ENCODE results near the gene SYT14.

DNA sequence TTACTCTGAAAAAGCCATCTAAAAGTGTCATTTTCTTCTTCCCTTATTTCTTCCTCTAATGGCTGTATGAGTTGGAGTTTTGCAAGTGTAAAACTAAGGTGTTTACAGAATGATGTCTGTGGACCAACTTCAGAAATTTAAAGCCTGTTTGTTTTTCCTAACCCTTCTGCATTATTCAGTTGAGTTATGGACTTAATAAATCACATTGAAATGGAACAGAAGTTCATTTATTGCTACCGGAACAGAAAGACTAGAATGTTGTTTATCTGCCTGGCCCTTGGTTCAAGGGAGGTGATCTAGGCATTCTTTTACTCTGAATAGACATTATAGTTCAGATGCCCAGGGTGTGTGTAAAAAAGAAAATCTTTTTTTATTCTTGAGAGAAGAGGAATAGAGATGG is 24.8 kb downstream of the SYT14 start:
- TF ChIP-seq, protein P1, sequence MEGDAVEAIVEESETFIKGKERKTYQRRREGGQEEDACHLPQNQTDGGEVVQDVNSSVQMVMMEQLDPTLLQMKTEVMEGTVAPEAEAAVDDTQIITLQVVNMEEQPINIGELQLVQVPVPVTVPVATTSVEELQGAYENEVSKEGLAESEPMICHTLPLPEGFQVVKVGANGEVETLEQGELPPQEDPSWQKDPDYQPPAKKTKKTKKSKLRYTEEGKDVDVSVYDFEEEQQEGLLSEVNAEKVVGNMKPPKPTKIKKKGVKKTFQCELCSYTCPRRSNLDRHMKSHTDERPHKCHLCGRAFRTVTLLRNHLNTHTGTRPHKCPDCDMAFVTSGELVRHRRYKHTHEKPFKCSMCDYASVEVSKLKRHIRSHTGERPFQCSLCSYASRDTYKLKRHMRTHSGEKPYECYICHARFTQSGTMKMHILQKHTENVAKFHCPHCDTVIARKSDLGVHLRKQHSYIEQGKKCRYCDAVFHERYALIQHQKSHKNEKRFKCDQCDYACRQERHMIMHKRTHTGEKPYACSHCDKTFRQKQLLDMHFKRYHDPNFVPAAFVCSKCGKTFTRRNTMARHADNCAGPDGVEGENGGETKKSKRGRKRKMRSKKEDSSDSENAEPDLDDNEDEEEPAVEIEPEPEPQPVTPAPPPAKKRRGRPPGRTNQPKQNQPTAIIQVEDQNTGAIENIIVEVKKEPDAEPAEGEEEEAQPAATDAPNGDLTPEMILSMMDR (IDR thresholded peaks at IDR 0.05; ENCODE audit: low read length), result no peak
- TF ChIP-seq EZH2 (optimal IDR thresholded peaks at IDR 0.05; ENCODE audit: low read depth, low read length) (no peak), EZH2phosphoT487 (IDR thresholded peaks at IDR 0.05; ENCODE audit: low read length) (no peak)
